ENCODE measurements around the gene ACTRT2.

The ACTRT2 gene

GRCh38 chr1:2985694-2986548 is 35.3 kb upstream of the ACTRT2 start:
- TF ChIP-seq JUND (IDR thresholded peaks at IDR 0.05; ENCODE audit: low read depth): no peak
- DNase-seq (ENCODE audit: low read depth in 1 of 2, low spot score in 1 of 2): no peak
- in situ Hi-C loops (cut with HindIII; ENCODE audit: low pct_unique_long_range_greater_than_20kb, low sequenced_read_pairs): no loop called here

DNA sequence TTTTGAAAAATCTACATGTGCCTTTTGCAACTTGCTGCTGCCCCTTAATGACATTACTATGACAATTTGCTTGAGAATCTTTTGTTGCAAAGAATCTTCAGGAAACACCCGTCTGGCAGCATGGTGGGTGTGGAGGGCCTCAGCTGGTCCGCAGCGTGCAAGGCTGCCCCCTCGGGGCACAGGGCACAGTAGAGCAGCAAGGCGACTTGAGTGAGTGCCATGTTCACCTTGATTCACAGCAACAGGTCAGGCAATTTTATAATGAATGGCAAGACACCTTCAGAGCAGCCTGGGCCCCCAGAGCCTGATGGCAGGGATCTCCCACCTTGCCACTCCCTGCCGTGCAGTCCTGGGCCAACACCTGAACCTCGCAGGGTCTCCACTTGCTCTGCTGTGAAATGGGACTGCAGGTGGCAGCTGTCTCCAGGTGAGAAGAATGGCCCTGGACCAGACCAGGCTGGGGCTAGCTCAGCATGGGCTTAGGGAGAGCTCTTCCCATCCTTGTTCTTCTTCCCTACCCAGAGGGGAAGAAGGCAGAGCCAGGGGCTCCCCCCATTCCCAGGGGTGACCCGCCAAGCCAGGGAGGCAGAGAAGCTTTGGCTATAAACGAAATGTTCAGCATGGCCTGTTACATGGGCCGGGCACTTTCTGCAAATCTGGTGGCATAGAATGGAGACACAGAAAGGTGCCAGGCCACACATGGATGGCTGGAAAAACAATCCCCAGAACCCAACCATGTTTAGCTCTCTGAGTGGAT is 34.5 kb upstream of the ACTRT2 start:
- in situ Hi-C loops (cut with HindIII; ENCODE audit: low pct_unique_long_range_greater_than_20kb, low sequenced_read_pairs): no loop called here
- DNase-seq (ENCODE audit: low read depth in 1 of 2, low spot score in 1 of 2): no peak
- TF ChIP-seq JUND (IDR thresholded peaks at IDR 0.05; ENCODE audit: low read depth): no peak

GRCh38 chr1:2987773-2988172 is 33.5 kb upstream of the ACTRT2 start:
- no peak for DNase-seq (ENCODE audit: low read depth in 1 of 2, low spot score in 1 of 2)
- in situ Hi-C loops (cut with HindIII; ENCODE audit: low pct_unique_long_range_greater_than_20kb, low sequenced_read_pairs): no loop called here
- no peak for TF ChIP-seq JUND (IDR thresholded peaks at IDR 0.05; ENCODE audit: low read depth)

DNA sequence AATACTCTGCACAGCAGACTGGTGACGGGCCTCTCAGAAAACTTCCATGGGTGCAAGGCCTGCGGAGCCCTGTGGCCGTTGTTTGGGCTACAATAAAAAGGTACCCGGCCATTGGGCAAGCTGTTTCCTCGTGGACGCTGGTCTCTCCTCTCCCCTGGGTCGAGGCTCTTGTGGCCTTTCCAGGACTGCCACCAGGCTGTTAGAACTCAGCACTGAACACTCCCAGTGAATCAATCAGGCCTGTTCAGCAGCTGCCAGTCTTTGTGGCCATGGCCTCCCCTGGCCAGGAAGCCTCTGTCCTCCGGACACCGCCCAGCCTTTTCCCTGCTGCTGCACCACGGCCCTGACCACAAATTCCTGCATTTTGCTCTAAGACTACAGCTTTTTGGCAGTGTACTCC is 33.0 kb upstream of the ACTRT2 start:
- TF ChIP-seq JUND (IDR thresholded peaks at IDR 0.05; ENCODE audit: low read depth): no peak
- in situ Hi-C loops (cut with HindIII; ENCODE audit: low pct_unique_long_range_greater_than_20kb, low sequenced_read_pairs): no loop called here
- DNase-seq (ENCODE audit: low read depth in 1 of 2, low spot score in 1 of 2): no peak

GRCh38 chr1:2989185-2989584 is 32.1 kb upstream of the ACTRT2 start:
- DNase-seq (ENCODE audit: low read depth in 1 of 2, low spot score in 1 of 2): no peak

GRCh38 chr1:2989976-2990375 is 31.3 kb upstream of the ACTRT2 start:
- no peak for DNase-seq (ENCODE audit: low read depth in 1 of 2, low spot score in 1 of 2)
- no peak for TF ChIP-seq JUND (IDR thresholded peaks at IDR 0.05; ENCODE audit: low read depth)
- in situ Hi-C loops (cut with HindIII; ENCODE audit: low pct_unique_long_range_greater_than_20kb, low sequenced_read_pairs): no loop called here

More at GRCh38 chr1:2989185-2989584, 32.1 kb upstream of the ACTRT2 start:
- no peak for TF ChIP-seq JUND (IDR thresholded peaks at IDR 0.05; ENCODE audit: low read depth)
- in situ Hi-C loops (cut with HindIII; ENCODE audit: low pct_unique_long_range_greater_than_20kb, low sequenced_read_pairs): no loop called here

- TF ChIP-seq JUND (IDR thresholded peaks at IDR 0.05; ENCODE audit: low read depth): no peak
- in situ Hi-C loops (cut with HindIII; ENCODE audit: low pct_unique_long_range_greater_than_20kb, low sequenced_read_pairs): no loop called here
- DNase-seq (ENCODE audit: low read depth in 1 of 2, low spot score in 1 of 2): no peak
Observed at GRCh38 chr1:2990376-2991115, 30.7 kb upstream of the ACTRT2 start.

DNA sequence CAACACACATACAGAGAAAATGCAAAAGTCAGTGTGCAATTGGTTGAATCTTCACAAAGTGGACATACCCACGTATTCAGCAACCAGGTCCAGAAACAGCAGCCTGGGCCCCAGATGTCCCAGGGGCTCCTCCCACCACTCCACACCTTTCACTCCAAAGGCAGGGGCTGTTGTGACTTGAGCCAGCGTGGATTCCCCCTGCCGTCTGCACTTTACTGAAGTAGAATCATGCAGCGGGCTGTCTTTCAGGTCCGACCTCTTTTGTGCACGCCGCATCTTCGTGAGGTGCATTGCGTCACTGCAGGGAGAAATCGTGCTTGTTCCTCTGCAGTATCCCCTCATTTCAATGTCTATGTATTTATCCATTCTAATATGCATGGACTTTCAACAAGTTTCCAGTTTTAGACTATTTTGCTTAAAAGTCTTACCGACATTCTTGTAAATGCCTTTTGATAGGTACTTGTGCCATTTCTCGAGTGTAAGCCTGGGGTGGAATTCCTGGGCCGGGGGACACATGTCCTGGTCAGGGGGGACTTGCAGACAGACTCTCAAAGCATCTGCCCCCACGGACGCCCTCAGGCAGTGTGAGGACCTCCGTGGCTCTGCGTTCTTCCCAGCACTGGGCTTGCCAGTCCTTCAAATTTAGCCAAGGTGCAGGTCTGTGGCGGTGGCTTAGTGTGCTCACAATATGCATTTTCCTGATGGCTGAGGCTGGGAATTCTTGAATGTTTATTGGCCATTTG is 29.3 kb upstream of the ACTRT2 start:
- DNase-seq (ENCODE audit: low read depth in 1 of 2, low spot score in 1 of 2): no peak
- in situ Hi-C loops (cut with HindIII; ENCODE audit: low pct_unique_long_range_greater_than_20kb, low sequenced_read_pairs): no loop called here
- TF ChIP-seq JUND (IDR thresholded peaks at IDR 0.05; ENCODE audit: low read depth): no peak

- DNase-seq (ENCODE audit: low read depth in 1 of 2, low spot score in 1 of 2): no peak
- TF ChIP-seq JUND (IDR thresholded peaks at IDR 0.05; ENCODE audit: low read depth): no peak
- in situ Hi-C loops (cut with HindIII; ENCODE audit: low pct_unique_long_range_greater_than_20kb, low sequenced_read_pairs): no loop called here
Observed at GRCh38 chr1:2998503-2999100, 22.7 kb upstream of the ACTRT2 start.

DNA sequence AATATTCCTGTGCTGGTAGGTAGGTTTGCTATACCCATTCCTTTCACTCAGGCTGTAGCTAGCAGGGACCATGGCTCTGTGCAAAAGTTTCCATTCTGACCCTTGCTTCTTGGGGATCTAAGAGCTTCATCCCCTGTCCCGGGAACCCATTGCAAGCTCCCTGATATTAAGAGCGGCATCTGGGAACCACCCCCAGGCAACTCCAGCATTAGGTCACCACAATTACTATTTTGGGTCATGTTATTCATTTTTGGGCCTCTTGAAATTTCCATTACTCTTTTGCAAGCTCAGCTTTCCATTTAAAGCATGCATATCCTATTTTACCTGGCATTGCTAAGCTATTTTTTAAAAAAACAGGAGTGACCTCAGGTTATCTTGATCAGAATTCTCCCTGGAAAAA is 22.1 kb upstream of the ACTRT2 start:
- DNase-seq (ENCODE audit: low read depth in 1 of 2, low spot score in 1 of 2): no peak
- in situ Hi-C loops (cut with HindIII; ENCODE audit: low pct_unique_long_range_greater_than_20kb, low sequenced_read_pairs): no loop called here
- no peak for TF ChIP-seq JUND (IDR thresholded peaks at IDR 0.05; ENCODE audit: low read depth)

GRCh38 chr1:2999571-2999970 is 21.7 kb upstream of the ACTRT2 start:
- no peak for TF ChIP-seq JUND (IDR thresholded peaks at IDR 0.05; ENCODE audit: low read depth)
- in situ Hi-C loops (cut with HindIII; ENCODE audit: low pct_unique_long_range_greater_than_20kb, low sequenced_read_pairs): no loop called here
- no peak for DNase-seq (ENCODE audit: low read depth in 1 of 2, low spot score in 1 of 2)

DNA sequence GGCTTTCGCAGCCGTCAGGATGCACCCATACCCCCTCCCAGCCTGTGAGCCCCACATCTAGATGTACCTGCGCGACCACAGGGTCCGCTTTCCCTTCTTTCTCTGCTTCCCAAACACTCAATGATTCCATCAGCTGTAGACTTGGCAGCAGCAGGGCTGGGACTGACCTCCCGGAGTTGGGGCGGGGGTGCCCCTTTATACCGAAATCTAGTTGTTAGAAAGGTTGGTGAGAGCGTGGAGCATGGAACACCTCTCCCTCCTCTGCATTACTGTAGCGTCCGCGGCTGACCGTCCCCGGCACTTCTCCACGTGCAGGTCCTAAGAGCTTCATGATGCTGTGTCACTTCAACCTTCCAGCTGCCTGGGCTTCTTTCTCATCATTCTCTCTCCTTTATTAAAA is 21.1 kb upstream of the ACTRT2 start:
- in situ Hi-C loops (cut with HindIII; ENCODE audit: low pct_unique_long_range_greater_than_20kb, low sequenced_read_pairs): no loop called here
- DNase-seq (ENCODE audit: low read depth in 1 of 2, low spot score in 1 of 2): no peak
- no peak for TF ChIP-seq JUND (IDR thresholded peaks at IDR 0.05; ENCODE audit: low read depth)

Data from T47D (cell line).